SU-DHL-6 (cell line): ENCODE results near the gene STK10.

Source experiments
- EZH2phosphoT487 ChIP-seq: fragments of 200-600 bp; sonication (generic), shearing (Covaris generic); conservative IDR thresholded peaks from 2 replicates; pipeline ENCODE4 v1.6.1; 2018; ENCODE audit warnings: mild to moderate bottlenecking, antibody characterized with exemption, low read length, moderate library complexity, mixed read lengths
- TF ChIP-seq, protein P1 (sequence below): fragments of 200-600 bp; sonication (generic); IDR thresholded peaks from one replicate; pipeline ENCODE4 v1.5.1; 2017; ENCODE audit warnings: antibody characterized with exemption, mild to moderate bottlenecking, low read length, moderate library complexity; ENCODE audit not compliant: insufficient read depth, poor library complexity, severe bottlenecking

DNA sequence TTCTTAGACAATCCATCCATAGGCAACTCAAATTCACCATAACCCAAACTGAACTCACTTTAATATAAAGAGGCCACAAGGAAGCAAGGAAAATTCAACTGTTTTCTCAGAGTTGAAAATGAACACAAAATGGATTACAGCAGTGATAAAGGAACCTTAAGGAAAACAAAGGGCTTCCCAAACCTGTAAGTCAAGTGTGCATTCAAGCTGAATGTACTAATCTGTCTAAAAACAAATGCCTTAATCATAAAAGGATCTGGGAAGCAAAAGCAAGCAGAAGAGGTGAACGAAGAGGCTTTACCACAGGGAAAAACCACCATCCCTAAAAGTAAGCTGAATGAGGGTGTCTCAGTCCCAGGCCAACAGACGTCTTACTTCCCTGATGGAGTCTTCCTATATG lies 195.2 kb downstream of the STK10 start:
- TF ChIP-seq, protein P1, sequence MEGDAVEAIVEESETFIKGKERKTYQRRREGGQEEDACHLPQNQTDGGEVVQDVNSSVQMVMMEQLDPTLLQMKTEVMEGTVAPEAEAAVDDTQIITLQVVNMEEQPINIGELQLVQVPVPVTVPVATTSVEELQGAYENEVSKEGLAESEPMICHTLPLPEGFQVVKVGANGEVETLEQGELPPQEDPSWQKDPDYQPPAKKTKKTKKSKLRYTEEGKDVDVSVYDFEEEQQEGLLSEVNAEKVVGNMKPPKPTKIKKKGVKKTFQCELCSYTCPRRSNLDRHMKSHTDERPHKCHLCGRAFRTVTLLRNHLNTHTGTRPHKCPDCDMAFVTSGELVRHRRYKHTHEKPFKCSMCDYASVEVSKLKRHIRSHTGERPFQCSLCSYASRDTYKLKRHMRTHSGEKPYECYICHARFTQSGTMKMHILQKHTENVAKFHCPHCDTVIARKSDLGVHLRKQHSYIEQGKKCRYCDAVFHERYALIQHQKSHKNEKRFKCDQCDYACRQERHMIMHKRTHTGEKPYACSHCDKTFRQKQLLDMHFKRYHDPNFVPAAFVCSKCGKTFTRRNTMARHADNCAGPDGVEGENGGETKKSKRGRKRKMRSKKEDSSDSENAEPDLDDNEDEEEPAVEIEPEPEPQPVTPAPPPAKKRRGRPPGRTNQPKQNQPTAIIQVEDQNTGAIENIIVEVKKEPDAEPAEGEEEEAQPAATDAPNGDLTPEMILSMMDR = no peak
- no peak for TF ChIP-seq EZH2phosphoT487
